ENCODE measurements around the gene TOPAZ1.

DNA sequence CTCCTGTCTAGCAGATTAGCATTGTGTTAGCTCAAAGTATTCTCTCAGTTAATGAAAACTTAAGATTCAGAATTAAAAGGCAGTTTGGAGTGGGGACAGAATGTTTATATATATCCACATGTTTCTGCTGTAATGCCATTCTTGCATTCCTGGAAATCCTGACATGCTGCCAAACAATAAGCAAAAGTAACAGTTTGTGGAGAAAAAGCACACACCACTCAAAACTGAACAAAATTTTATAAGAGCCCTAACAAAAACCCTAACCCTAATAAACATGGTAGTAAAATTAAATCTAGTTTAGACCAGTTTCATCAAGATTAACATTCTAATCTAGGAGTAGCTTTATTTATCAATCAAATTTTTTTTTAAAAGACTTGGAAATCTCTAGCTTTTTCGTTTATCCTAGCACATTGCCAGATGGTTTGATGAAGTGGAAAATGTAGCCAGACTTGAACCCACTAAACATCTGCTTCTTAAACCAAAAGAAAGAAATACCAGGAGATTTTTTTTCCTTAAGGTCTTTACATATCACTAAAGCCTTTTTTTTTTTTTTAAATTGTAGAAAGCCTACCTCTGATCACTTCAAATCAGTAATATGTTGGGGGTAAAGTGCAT, 100.6 kb downstream of the TOPAZ1 start:
- TF ChIP-seq, protein P1, sequence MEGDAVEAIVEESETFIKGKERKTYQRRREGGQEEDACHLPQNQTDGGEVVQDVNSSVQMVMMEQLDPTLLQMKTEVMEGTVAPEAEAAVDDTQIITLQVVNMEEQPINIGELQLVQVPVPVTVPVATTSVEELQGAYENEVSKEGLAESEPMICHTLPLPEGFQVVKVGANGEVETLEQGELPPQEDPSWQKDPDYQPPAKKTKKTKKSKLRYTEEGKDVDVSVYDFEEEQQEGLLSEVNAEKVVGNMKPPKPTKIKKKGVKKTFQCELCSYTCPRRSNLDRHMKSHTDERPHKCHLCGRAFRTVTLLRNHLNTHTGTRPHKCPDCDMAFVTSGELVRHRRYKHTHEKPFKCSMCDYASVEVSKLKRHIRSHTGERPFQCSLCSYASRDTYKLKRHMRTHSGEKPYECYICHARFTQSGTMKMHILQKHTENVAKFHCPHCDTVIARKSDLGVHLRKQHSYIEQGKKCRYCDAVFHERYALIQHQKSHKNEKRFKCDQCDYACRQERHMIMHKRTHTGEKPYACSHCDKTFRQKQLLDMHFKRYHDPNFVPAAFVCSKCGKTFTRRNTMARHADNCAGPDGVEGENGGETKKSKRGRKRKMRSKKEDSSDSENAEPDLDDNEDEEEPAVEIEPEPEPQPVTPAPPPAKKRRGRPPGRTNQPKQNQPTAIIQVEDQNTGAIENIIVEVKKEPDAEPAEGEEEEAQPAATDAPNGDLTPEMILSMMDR (IDR thresholded peaks at IDR 0.05; ENCODE audit: poor library complexity) = no peak
- TF ChIP-seq EZH2 (IDR thresholded peaks at IDR 0.05; ENCODE audit: borderline replicate concordance) = no peak
- TF ChIP-seq EZH2phosphoT487 (IDR thresholded peaks at IDR 0.05; ENCODE audit: low read depth, severe bottlenecking, unreplicated experiment) = no peak

Data from hepatocyte (in vitro differentiated cells).